ENCODE results near the gene NFX1.
"Not testable (repeated sequence)": the region's sequence is repeated elsewhere in the genome, so short reads cannot be mapped to it uniquely, and the experiment has no call there.

NFX1 gene

GRCh38 chr9:33304362-33304761 is 14.0 kb downstream of the NFX1 start:
- H3K27me3 ChIP-seq (ENCODE audit: low read depth) = no peaks in the 10 kb centered on the region
- no peaks in the 10 kb centered on the region for H3K4me1 ChIP-seq
- H3K36me3 ChIP-seq (replicated peaks) = peaks cover 83% of the 10 kb centered on the region
- DNase-seq (ENCODE audit: low spot score in 2 of 2) = no peak
- no peak overlapping the region for H3K4me3 ChIP-seq
- H3K9me3 ChIP-seq = no peaks in the 10 kb centered on the region
- in situ Hi-C loops (cut with MboI; ENCODE audit: low sequenced_read_pairs) = no loop called here

DNA sequence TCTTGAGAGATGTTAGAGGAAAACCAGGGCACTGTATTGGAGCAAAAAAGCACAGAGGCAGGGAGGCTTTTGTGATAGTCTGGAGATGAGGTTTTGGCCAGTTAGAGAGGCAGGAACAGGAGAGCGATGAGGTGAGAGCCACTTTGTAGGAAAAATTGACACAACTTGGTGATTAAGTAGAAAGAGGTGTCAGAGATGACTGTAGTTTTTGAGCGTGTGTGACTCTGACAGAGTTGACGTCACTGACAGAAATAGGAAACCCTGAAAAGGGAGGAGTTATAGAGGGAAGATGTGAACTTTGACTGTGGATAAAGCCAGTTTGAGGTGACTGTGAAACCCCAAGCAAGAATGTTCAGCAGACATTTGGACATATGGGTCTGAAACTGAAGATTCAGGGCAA is 15.7 kb downstream of the NFX1 start:
- Histone ChIP-seq H3K36me3 (replicated peaks) (peaks cover 83% of the 10 kb centered on the region), H3K9me3 (no peaks in the 10 kb centered on the region), H3K27me3 (ENCODE audit: low read depth) (no peaks in the 10 kb centered on the region), H3K4me1 (no peaks in the 10 kb centered on the region), H3K4me3 (no peak overlapping the region)
- in situ Hi-C loops (cut with MboI; ENCODE audit: low sequenced_read_pairs) = no loop called here
- no peak for DNase-seq (ENCODE audit: low spot score in 2 of 2)

GRCh38 chr9:33307067-33307466 is 16.8 kb downstream of the NFX1 start:
- Histone ChIP-seq H3K36me3 (replicated peaks) (peaks cover 86% of the 10 kb centered on the region), H3K9me3 (no peaks in the 10 kb centered on the region), H3K4me3 (no peak overlapping the region), H3K27me3 (ENCODE audit: low read depth) (no peaks in the 10 kb centered on the region), H3K4me1 (no peaks in the 10 kb centered on the region)
- no peak for DNase-seq (ENCODE audit: low spot score in 2 of 2)
- in situ Hi-C loops (cut with MboI; ENCODE audit: low sequenced_read_pairs) = no loop called here

- Histone ChIP-seq H3K4me1 (no peaks in the 10 kb centered on the region), H3K4me3 (no peak overlapping the region), H3K36me3 (replicated peaks) (peaks cover 83% of the 10 kb centered on the region), H3K9me3 (no peaks in the 10 kb centered on the region), H3K27me3 (ENCODE audit: low read depth) (no peaks in the 10 kb centered on the region)
- in situ Hi-C loops (cut with MboI; ENCODE audit: low sequenced_read_pairs) = no loop called here
- no peak for DNase-seq (ENCODE audit: low spot score in 2 of 2)
Observed at GRCh38 chr9:33309903-33310302, 19.6 kb downstream of the NFX1 start.

DNA sequence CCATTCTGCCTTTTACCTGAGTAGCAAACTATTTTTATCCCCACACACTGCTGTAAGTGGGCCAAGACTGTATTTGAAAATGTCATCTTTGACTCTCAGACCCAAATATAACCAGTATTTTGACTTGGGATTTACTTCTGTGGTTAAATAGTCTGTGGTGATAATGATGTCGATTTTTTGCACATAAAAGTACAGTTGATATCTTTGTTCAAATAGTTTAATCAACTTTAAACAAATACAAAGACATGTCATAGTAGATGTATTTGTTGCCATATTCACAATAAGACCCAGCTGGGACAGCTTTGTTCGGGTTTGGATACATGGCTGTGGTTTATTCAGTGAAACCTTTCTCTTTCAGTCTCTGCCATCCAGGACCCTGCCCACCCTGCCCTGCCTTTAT is 20.4 kb downstream of the NFX1 start:
- DNase-seq (ENCODE audit: low spot score in 2 of 2) = no peak
- Histone ChIP-seq H3K4me3 (no peak overlapping the region), H3K4me1 (no peaks in the 10 kb centered on the region), H3K9me3 (no peaks in the 10 kb centered on the region), H3K27me3 (ENCODE audit: low read depth) (no peaks in the 10 kb centered on the region), H3K36me3 (replicated peaks) (peaks cover 79% of the 10 kb centered on the region)
- in situ Hi-C loops (cut with MboI; ENCODE audit: low sequenced_read_pairs) = no loop called here

- Histone ChIP-seq H3K36me3 (replicated peaks) (peaks cover 72% of the 10 kb centered on the region), H3K9me3 (no peaks in the 10 kb centered on the region), H3K4me3 (no peak overlapping the region), H3K27me3 (ENCODE audit: low read depth) (no peaks in the 10 kb centered on the region), H3K4me1 (no peaks in the 10 kb centered on the region)
- DNase-seq (ENCODE audit: low spot score in 2 of 2) = no peak
- in situ Hi-C loops (cut with MboI; ENCODE audit: low sequenced_read_pairs) = no loop called here
Observed at GRCh38 chr9:33311953-33312352, 21.6 kb downstream of the NFX1 start.

- Histone ChIP-seq H3K27me3 (ENCODE audit: low read depth) (no peaks in the 10 kb centered on the region), H3K4me3 (no peak overlapping the region), H3K36me3 (replicated peaks) (peaks cover 70% of the 10 kb centered on the region), H3K4me1 (no peaks in the 10 kb centered on the region), H3K9me3 (no peaks in the 10 kb centered on the region)
- DNase-seq (ENCODE audit: low spot score in 2 of 2) = no peak
- in situ Hi-C loops (cut with MboI; ENCODE audit: low sequenced_read_pairs) = loop anchor here (5.0 kb wide), 1 partner anchor 48 kb away; the partner anchor contains the start of gene CHMP5
Observed at GRCh38 chr9:33315371-33315770, 25.1 kb downstream of the NFX1 start.

DNA sequence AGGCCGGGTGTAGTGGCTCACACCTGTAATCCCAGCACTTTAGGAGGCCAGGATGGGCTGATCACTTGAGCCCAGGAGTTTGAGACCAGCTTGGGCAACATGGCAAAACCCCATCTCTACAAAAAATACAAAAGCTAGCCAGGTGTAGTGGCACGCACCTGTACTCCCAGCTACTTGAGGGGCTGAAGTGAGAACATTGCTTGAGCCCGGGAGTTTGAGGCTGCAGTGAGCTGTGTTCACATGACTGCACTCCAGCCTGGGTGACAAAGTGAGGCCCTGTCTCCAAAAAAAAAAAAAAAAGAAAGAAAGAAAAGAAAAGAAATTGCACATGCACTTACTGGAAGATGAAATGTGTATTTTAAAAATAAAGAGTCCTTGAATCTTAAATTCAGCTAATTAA is 26.8 kb downstream of the NFX1 start:
- not testable (repeated sequence) for H3K4me3 ChIP-seq; H3K27me3 ChIP-seq (ENCODE audit: low read depth); H3K4me1 ChIP-seq; DNase-seq (ENCODE audit: low spot score in 2 of 2); H3K9me3 ChIP-seq
- in situ Hi-C loops (cut with MboI; ENCODE audit: low sequenced_read_pairs) = loop anchor here (5.0 kb wide), 1 partner anchor 50 kb away; the partner anchor contains the start of gene CHMP5
- peaks cover 70% of the 10 kb centered on the region for H3K36me3 ChIP-seq (replicated peaks)

DNA sequence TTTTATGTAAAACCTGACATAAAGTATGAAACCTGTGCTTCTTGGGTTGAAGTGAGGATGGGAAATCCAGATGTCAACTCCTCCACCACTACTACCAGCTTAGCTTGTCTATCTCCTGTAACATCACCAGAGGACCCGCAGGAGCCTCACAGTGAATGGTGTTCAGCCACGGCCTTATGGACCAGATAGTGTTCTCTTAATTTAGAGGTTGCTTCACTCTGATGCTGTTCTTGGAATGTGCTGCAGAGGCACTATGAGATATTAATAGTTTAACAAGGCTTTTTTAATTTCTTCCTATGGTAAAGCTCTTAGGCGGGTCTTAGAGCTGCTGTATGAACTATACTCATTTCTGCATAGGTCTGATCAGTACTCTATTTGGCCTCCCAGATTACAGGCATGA is 27.9 kb downstream of the NFX1 start:
- DNase-seq (ENCODE audit: low spot score in 2 of 2) = no peak
- Histone ChIP-seq H3K9me3 (no peaks in the 10 kb centered on the region), H3K36me3 (replicated peaks) (peaks cover 70% of the 10 kb centered on the region), H3K4me3 (no peak overlapping the region), H3K4me1 (no peaks in the 10 kb centered on the region), H3K27me3 (ENCODE audit: low read depth) (no peaks in the 10 kb centered on the region)
- in situ Hi-C loops (cut with MboI; ENCODE audit: low sequenced_read_pairs) = loop anchor here (5.0 kb wide), 1 partner anchor 51 kb away; the partner anchor contains the start of gene CHMP5

DNA sequence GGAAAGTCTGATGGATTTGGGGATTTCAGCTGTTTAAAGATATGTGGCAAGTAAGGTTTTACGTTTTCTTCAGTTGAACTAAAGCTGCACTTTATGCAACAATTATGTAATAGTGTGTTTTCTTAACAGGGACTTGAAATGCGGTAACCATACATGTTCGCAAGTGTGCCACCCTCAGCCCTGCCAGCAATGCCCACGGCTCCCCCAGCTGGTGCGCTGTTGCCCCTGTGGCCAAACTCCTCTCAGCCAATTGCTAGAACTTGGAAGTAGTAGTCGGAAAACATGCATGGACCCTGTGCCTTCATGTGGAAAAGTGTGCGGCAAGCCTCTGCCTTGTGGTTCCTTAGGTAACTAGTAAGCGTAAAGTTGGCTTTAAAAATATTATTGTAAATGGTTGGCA is 28.5 kb downstream of the NFX1 start:
- Histone ChIP-seq H3K36me3 (replicated peaks) (peaks cover 67% of the 10 kb centered on the region), H3K4me3 (no peak overlapping the region), H3K9me3 (no peaks in the 10 kb centered on the region), H3K4me1 (no peaks in the 10 kb centered on the region), H3K27me3 (ENCODE audit: low read depth) (no peaks in the 10 kb centered on the region)
- no peak for DNase-seq (ENCODE audit: low spot score in 2 of 2)
- in situ Hi-C loops (cut with MboI; ENCODE audit: low sequenced_read_pairs) = loop anchor here (5.0 kb wide), 1 partner anchor 51 kb away; the partner anchor contains the start of gene CHMP5

- no peaks in the 10 kb centered on the region for H3K9me3 ChIP-seq
- H3K36me3 ChIP-seq (replicated peaks) = peaks cover 69% of the 10 kb centered on the region
- no peaks in the 10 kb centered on the region for H3K27me3 ChIP-seq (ENCODE audit: low read depth)
- no peaks in the 10 kb centered on the region for H3K4me1 ChIP-seq
- no peak overlapping the region for H3K4me3 ChIP-seq
- DNase-seq (ENCODE audit: low spot score in 2 of 2) = no peak
- in situ Hi-C loops (cut with MboI; ENCODE audit: low sequenced_read_pairs) = no loop called here
Observed at GRCh38 chr9:33320230-33320567, 29.9 kb downstream of the NFX1 start.

- no peaks in the 10 kb centered on the region for H3K4me1 ChIP-seq
- H3K27me3 ChIP-seq (ENCODE audit: low read depth) = no peaks in the 10 kb centered on the region
- H3K4me3 ChIP-seq = no peak overlapping the region
- DNase-seq (ENCODE audit: low spot score in 2 of 2) = no peak
- in situ Hi-C loops (cut with MboI; ENCODE audit: low sequenced_read_pairs) = no loop called here
- no peaks in the 10 kb centered on the region for H3K9me3 ChIP-seq
- H3K36me3 ChIP-seq (replicated peaks) = peaks cover 66% of the 10 kb centered on the region
Observed at GRCh38 chr9:33320568-33321261, 30.4 kb downstream of the NFX1 start.

- Histone ChIP-seq H3K4me1 (no peaks in the 10 kb centered on the region), H3K36me3 (replicated peaks) (peaks cover 43% of the 10 kb centered on the region), H3K27me3 (ENCODE audit: low read depth) (no peaks in the 10 kb centered on the region), H3K9me3 (no peaks in the 10 kb centered on the region), H3K4me3 (no peak overlapping the region)
- in situ Hi-C loops (cut with MboI; ENCODE audit: low sequenced_read_pairs) = no loop called here
- DNase-seq (ENCODE audit: low spot score in 2 of 2) = no peak
Observed at GRCh38 chr9:33329117-33329563, 38.8 kb downstream of the NFX1 start.

DNA sequence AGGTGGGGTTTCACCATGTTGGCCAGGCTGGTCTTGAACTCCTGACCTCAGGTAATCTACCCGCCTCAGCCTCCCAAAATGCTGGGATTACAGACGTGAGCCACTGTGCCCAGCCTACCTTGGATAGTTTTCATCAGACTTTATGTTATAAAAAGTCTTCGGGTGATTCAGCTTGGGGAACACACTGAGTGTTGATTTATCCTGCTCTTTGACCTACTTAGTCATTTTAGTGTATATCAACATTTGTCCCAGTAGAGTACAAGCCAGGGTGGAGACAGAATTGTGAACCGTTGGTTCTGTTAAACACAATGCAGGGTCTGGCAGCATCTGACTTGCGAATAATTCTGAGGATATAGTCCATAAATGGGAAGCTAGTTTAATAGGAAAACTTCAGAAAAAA is 39.7 kb downstream of the NFX1 start:
- in situ Hi-C loops (cut with MboI; ENCODE audit: low sequenced_read_pairs) = no loop called here
- H3K4me1 ChIP-seq = no peaks in the 10 kb centered on the region
- DNase-seq (ENCODE audit: low spot score in 2 of 2) = no peak
- H3K9me3 ChIP-seq = no peaks in the 10 kb centered on the region
- H3K27me3 ChIP-seq (ENCODE audit: low read depth) = no peaks in the 10 kb centered on the region
- no peak overlapping the region for H3K4me3 ChIP-seq
- H3K36me3 ChIP-seq (replicated peaks) = peaks cover 43% of the 10 kb centered on the region
